ENCODE results near the gene ZNF256. TPM values are rescaled to one million over a fixed set of nuclear protein-coding genes. Genes with fewer than 3 reads are reported as not detected.

ZNF256 gene
- total RNA-seq, 1 experiment from 2014 or later: 12.3 TPM

GRCh38 chr19:57905258-57905657, 42.2 kb downstream of the ZNF256 start:
- H2BK15ac ChIP-seq (ENCODE audit: low read depth, low read length): no peak overlapping the region
- no peaks in the 10 kb centered on the region for H4K20me1 ChIP-seq (ENCODE audit: control insufficient read depth, insufficient read depth, insufficient read length)
- H2AFZ ChIP-seq (ENCODE audit: low read length): no peak overlapping the region
- H3K9me3 ChIP-seq (ENCODE audit: control insufficient read depth, low read depth, low read length): no peaks in the 10 kb centered on the region
- no peak overlapping the region for H3K23ac ChIP-seq (ENCODE audit: insufficient read length, low read depth, low read length)
- no peak overlapping the region for H2BK12ac ChIP-seq (ENCODE audit: insufficient read length, low read depth, low read length)
- DNase-seq: no peak
- no peaks in the 10 kb centered on the region for H3K79me1 ChIP-seq (ENCODE audit: insufficient read depth, low read depth, low read length, poor library complexity, severe bottlenecking)
- no peak overlapping the region for H3K9ac ChIP-seq (ENCODE audit: extremely low read depth, insufficient read length, low read length)
- H3K27ac ChIP-seq (ENCODE audit: insufficient read length, low read depth, low read length): no peak overlapping the region
- no peak overlapping the region for H3K4me2 ChIP-seq (ENCODE audit: insufficient read depth, insufficient read length, low read length)
- H2AK5ac ChIP-seq (ENCODE audit: insufficient read length, low read length): no peak overlapping the region
- no peak overlapping the region for H3K4ac ChIP-seq (ENCODE audit: low read depth, low read length)
- TF ChIP-seq, protein P1, sequence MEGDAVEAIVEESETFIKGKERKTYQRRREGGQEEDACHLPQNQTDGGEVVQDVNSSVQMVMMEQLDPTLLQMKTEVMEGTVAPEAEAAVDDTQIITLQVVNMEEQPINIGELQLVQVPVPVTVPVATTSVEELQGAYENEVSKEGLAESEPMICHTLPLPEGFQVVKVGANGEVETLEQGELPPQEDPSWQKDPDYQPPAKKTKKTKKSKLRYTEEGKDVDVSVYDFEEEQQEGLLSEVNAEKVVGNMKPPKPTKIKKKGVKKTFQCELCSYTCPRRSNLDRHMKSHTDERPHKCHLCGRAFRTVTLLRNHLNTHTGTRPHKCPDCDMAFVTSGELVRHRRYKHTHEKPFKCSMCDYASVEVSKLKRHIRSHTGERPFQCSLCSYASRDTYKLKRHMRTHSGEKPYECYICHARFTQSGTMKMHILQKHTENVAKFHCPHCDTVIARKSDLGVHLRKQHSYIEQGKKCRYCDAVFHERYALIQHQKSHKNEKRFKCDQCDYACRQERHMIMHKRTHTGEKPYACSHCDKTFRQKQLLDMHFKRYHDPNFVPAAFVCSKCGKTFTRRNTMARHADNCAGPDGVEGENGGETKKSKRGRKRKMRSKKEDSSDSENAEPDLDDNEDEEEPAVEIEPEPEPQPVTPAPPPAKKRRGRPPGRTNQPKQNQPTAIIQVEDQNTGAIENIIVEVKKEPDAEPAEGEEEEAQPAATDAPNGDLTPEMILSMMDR (conservative IDR thresholded peaks at IDR 0.05): no peak
- no peak overlapping the region for H4K5ac ChIP-seq (ENCODE audit: insufficient read length, low read depth, low read length)
- Mint-ChIP-seq H3K4me3 (no peak overlapping the region), H3K4me1 (peaks cover 0 to 3% of the 10 kb centered on the region in 2 experiments; a peak in 2 of 4 replicates), H3K9me3 (no peaks in the 10 kb centered on the region), H3K27ac (no peak overlapping the region), H3K27me3 (ENCODE audit: low read depth) (no peaks in the 10 kb centered on the region), H3K36me3 (ENCODE audit: insufficient read depth in 1 of 3, low read depth in 3 of 3) (peaks cover 22 to 35% (median 27%) of the 10 kb centered on the region in 3 experiments; a peak in 6 of 7 replicates)
- no peak overlapping the region for H3K56ac ChIP-seq (ENCODE audit: insufficient read length, low read depth, low read length)
- no peak overlapping the region for H4K8ac ChIP-seq (replicated peaks; ENCODE audit: insufficient read length, low read depth, low read length)
- no peak overlapping the region for H2BK120ac ChIP-seq (ENCODE audit: low read depth, low read length, poor library complexity, severe bottlenecking)
- no peak overlapping the region for H3K18ac ChIP-seq (ENCODE audit: insufficient read length, low read depth, low read length)
- no peak overlapping the region for H2BK5ac ChIP-seq (ENCODE audit: insufficient read length, low read length)
- no peaks in the 10 kb centered on the region for H3K27me3 ChIP-seq (ENCODE audit: insufficient read depth, low read length)
- no peak overlapping the region for H3K14ac ChIP-seq (ENCODE audit: insufficient read depth, low read length)
- no peak overlapping the region for H3T11ph ChIP-seq (ENCODE audit: low read length)
- no peaks in the 10 kb centered on the region for H3K4me1 ChIP-seq (ENCODE audit: insufficient read depth, low read length)
- no peaks in the 10 kb centered on the region for H3K79me2 ChIP-seq (ENCODE audit: insufficient read depth, low read length)
- H3K23me2 ChIP-seq (ENCODE audit: insufficient read length, low read depth, low read length, poor library complexity, severe bottlenecking): no peaks in the 10 kb centered on the region
- no peak overlapping the region for H2BK20ac ChIP-seq (ENCODE audit: low read depth, low read length, poor library complexity, severe bottlenecking)
- WGBS (ENCODE audit: extremely low coverage, insufficient read length, low lambda C conversion rate): no CpG with 5 or more reads among the region's 6 CpGs
- no peak overlapping the region for H4K91ac ChIP-seq (ENCODE audit: insufficient read length, low read depth, low read length)
